NCI-H2171 (cell line): Measurements from ENCODE around the gene SH3RF3.
"Not testable (repeated sequence)": the region's sequence is repeated elsewhere in the genome, so short reads cannot be mapped to it uniquely, and the experiment has no call there.

Experiments used
- DNase-seq: peaks from one replicate; lab custom pipeline; 2025; lab: John Stamatoyannopoulos, UW

Gene SH3RF3

GRCh38 chr2:109158237-109158636 is 29.2 kb downstream of the SH3RF3 start:
- no peak for DNase-seq

- no peak for DNase-seq
These were observed 30.1 kb downstream of the SH3RF3 start for GRCh38 chr2:109159096-109159495.

GRCh38 chr2:109160714-109161440 is 31.9 kb downstream of the SH3RF3 start:
- DNase-seq: no peak

- not testable (repeated sequence) for DNase-seq
These were observed 33.4 kb downstream of the SH3RF3 start for GRCh38 chr2:109162367-109162766.

GRCh38 chr2:109162999-109163398 is 34.0 kb downstream of the SH3RF3 start:
- DNase-seq: no peak

- DNase-seq: no peak
These were observed 35.3 kb downstream of the SH3RF3 start for GRCh38 chr2:109164311-109164710.

- no peak for DNase-seq
These were observed 35.8 kb downstream of the SH3RF3 start for GRCh38 chr2:109164739-109165221.

GRCh38 chr2:109166811-109167210 is 37.8 kb downstream of the SH3RF3 start:
- no peak for DNase-seq

GRCh38 chr2:109168086-109168485 is 39.1 kb downstream of the SH3RF3 start:
- no peak for DNase-seq

GRCh38 chr2:109168716-109169115 is 39.7 kb downstream of the SH3RF3 start:
- DNase-seq: no peak

- DNase-seq: no peak
These were observed 41.6 kb downstream of the SH3RF3 start for GRCh38 chr2:109170645-109171044.

GRCh38 chr2:109171444-109172334 is 42.7 kb downstream of the SH3RF3 start:
- DNase-seq: no peak

GRCh38 chr2:109172556-109173105 is 43.6 kb downstream of the SH3RF3 start:
- DNase-seq: no peak

GRCh38 chr2:109173311-109174171 is 44.5 kb downstream of the SH3RF3 start:
- DNase-seq: no peak

GRCh38 chr2:109174214-109174613 is 45.2 kb downstream of the SH3RF3 start:
- DNase-seq: no peak

- DNase-seq: no peak
These were observed 45.8 kb downstream of the SH3RF3 start for GRCh38 chr2:109174626-109175349.

GRCh38 chr2:109175350-109175678 is 46.3 kb downstream of the SH3RF3 start:
- no peak for DNase-seq

GRCh38 chr2:109176928-109177327 is 47.9 kb downstream of the SH3RF3 start:
- no peak for DNase-seq

- no peak for DNase-seq
These were observed 48.6 kb downstream of the SH3RF3 start for GRCh38 chr2:109177635-109178034.

GRCh38 chr2:109178968-109179367 is 50.0 kb downstream of the SH3RF3 start:
- DNase-seq: no peak

- DNase-seq: no peak
These were observed 51.8 kb downstream of the SH3RF3 start for GRCh38 chr2:109180786-109181185.
